ENCODE results near the gene PRKG1. TPM values are rescaled to one million over a fixed set of nuclear protein-coding genes. Genes with fewer than 3 reads are reported as not detected.

The PRKG1 gene
- total and polyA plus RNA-seq, 7 experiments from 2014 or later, result 0.19 TPM; not detected in 6

GRCh38 chr10:51772387-51772786, 698.1 kb downstream of the PRKG1 start:
- Mint-ChIP-seq H3K27ac (no peak overlapping the region), H3K4me3 (no peak overlapping the region), H3K4me1 (no peaks in the 10 kb centered on the region), H3K36me3 (no peaks in the 10 kb centered on the region), H3K27me3 (peaks cover 0 to 8% (median 6%) of the 10 kb centered on the region in 5 donors), H3K9me3 (peaks cover 0 to 2% (median 0%) of the 10 kb centered on the region in 11 donors)
- ChIA-PET CTCF (no interaction called here), POLR2A (no interaction called here)
- Histone ChIP-seq H3K27me3 (ENCODE audit: control insufficient read depth in 2 of 2, insufficient read depth in 2 of 2, low read length in 2 of 2) (no peaks in the 10 kb centered on the region), H3K36me3 (ENCODE audit: control insufficient read depth in 2 of 3, insufficient read depth in 3 of 3, low read length in 3 of 3) (no peaks in the 10 kb centered on the region), H3K4me1 (ENCODE audit: control insufficient read depth in 2 of 2, insufficient read depth in 2 of 2, low read length in 2 of 2) (no peaks in the 10 kb centered on the region), H3K4me3 (ENCODE audit: low read length) (no peak overlapping the region), H3K9me3 (ENCODE audit: control insufficient read depth in 2 of 3, low read length in 3 of 3) (no peaks in the 10 kb centered on the region), H3K27ac (ENCODE audit: low read depth, low read length) (no peak overlapping the region)
- intact Hi-C loops (cut with micrococcal nuclease), result no loop called here
- ATAC-seq (no peak), DNase-seq (no peak)

- no peaks in the 10 kb centered on the region for H3K4me1 Mint-ChIP-seq
- no peaks in the 10 kb centered on the region for H3K27me3 ChIP-seq (ENCODE audit: control insufficient read depth in 2 of 2, insufficient read depth in 2 of 2, low read length in 2 of 2)
- intact Hi-C loops (cut with micrococcal nuclease), result no loop called here
- no peak overlapping the region for H3K4me3 Mint-ChIP-seq
- H3K36me3 ChIP-seq (ENCODE audit: control insufficient read depth in 2 of 3, insufficient read depth in 3 of 3, low read length in 3 of 3), result no peaks in the 10 kb centered on the region
- no peak for DNase-seq
- peaks cover 0 to 9% (median 6%) of the 10 kb centered on the region in 5 donors for H3K27me3 Mint-ChIP-seq
- CTCF ChIA-PET, result no interaction called here
- H3K27ac Mint-ChIP-seq, result no peak overlapping the region
- H3K36me3 Mint-ChIP-seq, result no peaks in the 10 kb centered on the region
- ATAC-seq, result no peak
- POLR2A ChIA-PET, result no interaction called here
- H3K4me3 ChIP-seq (ENCODE audit: low read length), result no peak overlapping the region
- no peaks in the 10 kb centered on the region for H3K4me1 ChIP-seq (ENCODE audit: control insufficient read depth in 2 of 2, insufficient read depth in 2 of 2, low read length in 2 of 2)
- peaks cover 0 to 1% (median 0%) of the 10 kb centered on the region in 11 donors for H3K9me3 Mint-ChIP-seq
- no peaks in the 10 kb centered on the region for H3K9me3 ChIP-seq (ENCODE audit: control insufficient read depth in 2 of 3, low read length in 3 of 3)
- H3K27ac ChIP-seq (ENCODE audit: low read depth, low read length), result no peak overlapping the region
These were observed 699.4 kb downstream of the PRKG1 start for GRCh38 chr10:51773681-51774080.

- DNase-seq (no peak), ATAC-seq (no peak)
- Histone ChIP-seq H3K9me3 (ENCODE audit: control insufficient read depth in 2 of 3, low read length in 3 of 3) (no peaks in the 10 kb centered on the region), H3K36me3 (ENCODE audit: control insufficient read depth in 2 of 3, insufficient read depth in 3 of 3, low read length in 3 of 3) (no peaks in the 10 kb centered on the region), H3K27ac (ENCODE audit: low read depth, low read length) (no peak overlapping the region), H3K4me1 (ENCODE audit: control insufficient read depth in 2 of 2, insufficient read depth in 2 of 2, low read length in 2 of 2) (no peaks in the 10 kb centered on the region), H3K27me3 (ENCODE audit: control insufficient read depth in 2 of 2, insufficient read depth in 2 of 2, low read length in 2 of 2) (no peaks in the 10 kb centered on the region), H3K4me3 (ENCODE audit: low read length) (no peak overlapping the region)
- peaks cover 0 to 4% (median 2%) of the 10 kb centered on the region in 5 donors for H3K27me3 Mint-ChIP-seq
- H3K4me3 Mint-ChIP-seq, result no peak overlapping the region
- peaks cover 0 to 2% (median 0%) of the 10 kb centered on the region in 7 donors for H3K4me1 Mint-ChIP-seq
- ChIA-PET CTCF (no interaction called here), POLR2A (no interaction called here)
- no peak overlapping the region for H3K27ac Mint-ChIP-seq
- intact Hi-C loops (cut with micrococcal nuclease), result no loop called here
- no peaks in the 10 kb centered on the region for H3K36me3 Mint-ChIP-seq
- peaks cover 0 to 2% (median 0%) of the 10 kb centered on the region in 11 donors for H3K9me3 Mint-ChIP-seq
These were observed 709.7 kb downstream of the PRKG1 start for GRCh38 chr10:51783941-51784340.

GRCh38 chr10:51786016-51786683, 711.9 kb downstream of the PRKG1 start:
- H3K4me1 ChIP-seq (ENCODE audit: control insufficient read depth in 2 of 2, insufficient read depth in 2 of 2, low read length in 2 of 2), result no peaks in the 10 kb centered on the region
- no peaks in the 10 kb centered on the region for H3K27me3 ChIP-seq (ENCODE audit: control insufficient read depth in 2 of 2, insufficient read depth in 2 of 2, low read length in 2 of 2)
- ChIA-PET POLR2A (no interaction called here), CTCF (no interaction called here)
- H3K36me3 ChIP-seq (ENCODE audit: control insufficient read depth in 2 of 3, insufficient read depth in 3 of 3, low read length in 3 of 3), result no peaks in the 10 kb centered on the region
- H3K9me3 ChIP-seq (ENCODE audit: control insufficient read depth in 2 of 3, low read length in 3 of 3), result no peaks in the 10 kb centered on the region
- peaks cover 2 to 8% (median 4%) of the 10 kb centered on the region in 5 donors for H3K27me3 Mint-ChIP-seq
- H3K4me3 Mint-ChIP-seq, result no peak overlapping the region
- DNase-seq (no peak), ATAC-seq (no peak)
- no peak overlapping the region for H3K4me3 ChIP-seq (ENCODE audit: low read length)
- no peak overlapping the region for H3K27ac ChIP-seq (ENCODE audit: low read depth, low read length)
- H3K4me1 Mint-ChIP-seq, result no peaks in the 10 kb centered on the region
- peaks cover 0 to 10% (median 0%) of the 10 kb centered on the region in 11 donors for H3K9me3 Mint-ChIP-seq
- no peak overlapping the region for H3K27ac Mint-ChIP-seq
- intact Hi-C loops (cut with micrococcal nuclease), result no loop called here
- no peaks in the 10 kb centered on the region for H3K36me3 Mint-ChIP-seq

- Mint-ChIP-seq H3K9me3 (peaks cover 0 to 14% (median 4%) of the 10 kb centered on the region in 11 donors), H3K27me3 (peaks cover 2 to 8% (median 4%) of the 10 kb centered on the region in 5 donors), H3K4me1 (no peaks in the 10 kb centered on the region), H3K4me3 (no peak overlapping the region), H3K36me3 (no peaks in the 10 kb centered on the region), H3K27ac (no peak overlapping the region)
- Histone ChIP-seq H3K9me3 (ENCODE audit: control insufficient read depth in 2 of 3, low read length in 3 of 3) (no peaks in the 10 kb centered on the region), H3K27me3 (ENCODE audit: control insufficient read depth in 2 of 2, insufficient read depth in 2 of 2, low read length in 2 of 2) (no peaks in the 10 kb centered on the region), H3K4me3 (ENCODE audit: low read length) (no peak overlapping the region), H3K36me3 (ENCODE audit: control insufficient read depth in 2 of 3, insufficient read depth in 3 of 3, low read length in 3 of 3) (no peaks in the 10 kb centered on the region), H3K4me1 (ENCODE audit: control insufficient read depth in 2 of 2, insufficient read depth in 2 of 2, low read length in 2 of 2) (no peaks in the 10 kb centered on the region), H3K27ac (ENCODE audit: low read depth, low read length) (no peak overlapping the region)
- ChIA-PET POLR2A (no interaction called here), CTCF (no interaction called here)
- intact Hi-C loops (cut with micrococcal nuclease), result no loop called here
- DNase-seq, result no peak
- no peak for ATAC-seq
These were observed 712.4 kb downstream of the PRKG1 start for GRCh38 chr10:51786684-51787035.

- H3K27me3 ChIP-seq (ENCODE audit: control insufficient read depth in 2 of 2, insufficient read depth in 2 of 2, low read length in 2 of 2), result no peaks in the 10 kb centered on the region
- no peak overlapping the region for H3K27ac Mint-ChIP-seq
- peaks cover 4 to 27% (median 14%) of the 10 kb centered on the region in 11 donors for H3K9me3 Mint-ChIP-seq
- H3K36me3 ChIP-seq (ENCODE audit: control insufficient read depth in 2 of 3, insufficient read depth in 3 of 3, low read length in 3 of 3), result no peaks in the 10 kb centered on the region
- intact Hi-C loops (cut with micrococcal nuclease), result no loop called here
- CTCF ChIA-PET, result no interaction called here
- H3K9me3 ChIP-seq (ENCODE audit: control insufficient read depth in 2 of 3, low read length in 3 of 3), result peaks cover 0 to 7% (median 0%) of the 10 kb centered on the region in 3 experiments
- no peak overlapping the region for H3K4me3 Mint-ChIP-seq
- H3K4me1 ChIP-seq (ENCODE audit: control insufficient read depth in 2 of 2, insufficient read depth in 2 of 2, low read length in 2 of 2), result no peaks in the 10 kb centered on the region
- POLR2A ChIA-PET, result no interaction called here
- no peak overlapping the region for H3K27ac ChIP-seq (ENCODE audit: low read depth, low read length)
- no peaks in the 10 kb centered on the region for H3K36me3 Mint-ChIP-seq
- ATAC-seq, result no peak
- no peak overlapping the region for H3K4me3 ChIP-seq (ENCODE audit: low read length)
- H3K4me1 Mint-ChIP-seq, result no peaks in the 10 kb centered on the region
- peaks cover 0 to 8% (median 4%) of the 10 kb centered on the region in 5 donors for H3K27me3 Mint-ChIP-seq
- DNase-seq, result no peak
These were observed 714.0 kb downstream of the PRKG1 start for GRCh38 chr10:51788273-51788672.

- no peak for ATAC-seq
- POLR2A ChIA-PET, result no interaction called here
These were observed 714.8 kb downstream of the PRKG1 start for GRCh38 chr10:51789118-51789517.

More at GRCh38 chr10:51789118-51789517, 714.8 kb downstream of the PRKG1 start:
- H3K4me3 Mint-ChIP-seq, result no peak overlapping the region
- Histone ChIP-seq H3K4me3 (ENCODE audit: low read length) (no peak overlapping the region), H3K4me1 (ENCODE audit: control insufficient read depth in 2 of 2, insufficient read depth in 2 of 2, low read length in 2 of 2) (no peaks in the 10 kb centered on the region), H3K9me3 (ENCODE audit: control insufficient read depth in 2 of 3, low read length in 3 of 3) (peaks cover 0 to 9% (median 0%) of the 10 kb centered on the region in 3 experiments), H3K27ac (ENCODE audit: low read depth, low read length) (no peak overlapping the region), H3K36me3 (ENCODE audit: control insufficient read depth in 2 of 3, insufficient read depth in 3 of 3, low read length in 3 of 3) (no peaks in the 10 kb centered on the region), H3K27me3 (ENCODE audit: control insufficient read depth in 2 of 2, insufficient read depth in 2 of 2, low read length in 2 of 2) (no peaks in the 10 kb centered on the region)
- DNase-seq, result no peak
- peaks cover 0 to 8% (median 4%) of the 10 kb centered on the region in 5 donors for H3K27me3 Mint-ChIP-seq
- CTCF ChIA-PET, result no interaction called here
- no peaks in the 10 kb centered on the region for H3K4me1 Mint-ChIP-seq
- H3K27ac Mint-ChIP-seq, result no peak overlapping the region
- no peaks in the 10 kb centered on the region for H3K36me3 Mint-ChIP-seq
- H3K9me3 Mint-ChIP-seq, result peaks cover 5 to 32% (median 19%) of the 10 kb centered on the region in 11 donors
- intact Hi-C loops (cut with micrococcal nuclease), result no loop called here

All from naive thymus-derived CD4-positive, alpha-beta T cell (primary cell).